Psoas muscle (tissue), 8 donors: Measurements from ENCODE around the gene EYS. TPM values are rescaled to one million over a fixed set of nuclear protein-coding genes. Genes with fewer than 3 reads are reported as not detected.

Source experiments
- ATAC-seq, 4 donors: fragments of 200-7000 bp; cut with Tn5 transposase; one replicate each; pipeline ENCODE4 v1.9.1; 2020; ENCODE audit warnings: moderate library complexity in 3 of 4, mild to moderate bottlenecking in 2 of 4
- DNase-seq, 2 donors: peaks; one replicate each; pipeline ENCODE4 v3.0.0-alpha.2; 2020
- H3K27ac ChIP-seq: fragments of 200-600 bp; one replicate; pipeline ENCODE4 v1.8.0; 2022
- H3K27me3 ChIP-seq, 3 donors: fragments of 200-600 bp in 1 of 3; one replicate each; pipeline versions ENCODE4 v1.6.1 to v1.8.0; 2013 to 2022; ENCODE audit warnings: low read length in 2 of 3, mild to moderate bottlenecking in 2 of 3, moderate library complexity in 1 of 3; ENCODE audit not compliant: insufficient read depth in 3 of 3
- H3K36me3 ChIP-seq, 2 donors: fragments of 200-600 bp in 1 of 2; one replicate each; pipeline versions ENCODE4 v1.6.1 to v1.8.0; 2013 to 2022; ENCODE audit warnings: low read depth in 1 of 2, mild to moderate bottlenecking in 1 of 2, moderate library complexity in 1 of 2; ENCODE audit not compliant: insufficient read depth in 1 of 2
- H3K4me1 ChIP-seq: fragments of 200-600 bp; one replicate; pipeline ENCODE4 v1.8.0; 2022
- H3K4me3 ChIP-seq: fragments of 200-600 bp; one replicate; pipeline ENCODE4 v1.8.0; 2022; ENCODE audit warnings: mild to moderate bottlenecking
- H3K9me3 ChIP-seq: fragments of 200-600 bp; one replicate; pipeline ENCODE4 v1.8.0; 2022
- CTCF ChIP-seq: fragments of 200-600 bp; IDR thresholded peaks from one replicate; pipeline ENCODE4 v1.8.0; 2022; ENCODE audit warnings: antibody characterized with exemption
- WGBS, 3 donors: extraction: QIAGEN DNeasy Blood & Tissue Kit; methylation state at CpG; one replicate each; pipeline versions ENCODE4 v1.1.6 to v1.1.7; 2013; 5-methylcytosine and 5-hydroxymethylcytosine counted together
- intact Hi-C, 2 donors: fragments of 100-400 bp; cut with DNase I; formaldehyde crosslinking; loops; one replicate each; pipeline versions ENCODE4 v1.11.0 to v1.14.2; 2022
- polyA plus RNA-seq, 3 donors: library from polyadenylated mRNA; stranded (reverse); fragments of 200-250 nt; gene quantifications; one replicate each; pipeline ENCODE4 v1.2.3, GENCODE V29; 2013
- total RNA-seq, 4 donors: library from RNA; stranded (reverse); fragmentation: NEBNext Ultra II Directional in 2 of 4; extraction: Animal tissue kit (Norgen Biotek cat#: 25700) in 2 of 4; gene quantifications; one replicate each; pipeline versions ENCODE4 v1.2.1 to v1.2.4, GENCODE V29; 2021 to 2023
- donor health status: healthy with polysubstance abuse.
- donor health status: DM: no; HTN: no; CAD: no; lungs with moderate emphysema.
- donor health status: Bipolar disorder and iron deficiency.
- donor health status: healthy.
- donor health status: DM: yes; HTN: yes; CAD: no.
- donor health status: DM: no; HTN: no; CAD: no.
- donor health status: DM: no; HTN: no; CAD: no.
- donor health status: DM: yes; HTN: yes; CAD: no.

EYS gene
- total and polyA plus RNA-seq, 7 donors: under 0.01 TPM; not detected in 6

GRCh38 chr6:63926950-63927927 lies 1779.8 kb downstream of the EYS start:
- Histone ChIP-seq H3K4me3 (no peak overlapping the region), H3K4me1 (no peaks in the 10 kb centered on the region), H3K27ac (no peak overlapping the region), H3K9me3 (no peaks in the 10 kb centered on the region), H3K27me3 (no peaks in the 10 kb centered on the region), H3K36me3 (no peaks in the 10 kb centered on the region)
- intact Hi-C loops: no loop called here
- TF ChIP-seq CTCF: no peak
- ATAC-seq: no peak
- 67 to 70% (median 68%) methylated on average over 7 of the region's 7 CpGs for WGBS, 3 donors
- no peak for DNase-seq

- H3K4me3 ChIP-seq: no peak overlapping the region
- 67 to 76% (median 71%) methylated on average over 1 of the region's 1 CpG for WGBS, 3 donors
- intact Hi-C loops: no loop called here
These were observed 1780.7 kb downstream of the EYS start for GRCh38 chr6:63926258-63926780.

GRCh38 chr6:63923139-63923739 lies 1783.8 kb downstream of the EYS start:
- ATAC-seq (peak in 2 of 4 donors; percentile 61 to 67), DNase-seq (no peak)
- peak; percentile 64 for TF ChIP-seq CTCF
- Histone ChIP-seq H3K27ac (no peak overlapping the region), H3K9me3 (no peaks in the 10 kb centered on the region), H3K4me3 (no peak overlapping the region), H3K4me1 (no peaks in the 10 kb centered on the region), H3K27me3 (no peaks in the 10 kb centered on the region), H3K36me3 (no peaks in the 10 kb centered on the region)
- intact Hi-C loops: no loop called here
- 11 to 15% (median 14%) methylated on average over 6 of the region's 6 CpGs for WGBS, 3 donors

More at GRCh38 chr6:63926258-63926780, 1780.7 kb downstream of the EYS start:
- ATAC-seq (no peak), DNase-seq (no peak)
- no peak for TF ChIP-seq CTCF
- Histone ChIP-seq H3K27me3 (no peaks in the 10 kb centered on the region), H3K4me1 (no peaks in the 10 kb centered on the region), H3K27ac (no peak overlapping the region), H3K9me3 (no peaks in the 10 kb centered on the region), H3K36me3 (no peaks in the 10 kb centered on the region)

GRCh38 chr6:63919556-63920110 lies 1787.4 kb downstream of the EYS start:
- Histone ChIP-seq H3K4me3 (no peak overlapping the region), H3K9me3 (no peaks in the 10 kb centered on the region), H3K4me1 (no peaks in the 10 kb centered on the region), H3K27me3 (no peaks in the 10 kb centered on the region), H3K27ac (no peak overlapping the region), H3K36me3 (no peaks in the 10 kb centered on the region)
- DNase-seq: no peak
- TF ChIP-seq CTCF: no peak
- 56 to 72% (median 60%) methylated on average over 7 of the region's 7 CpGs for WGBS, 3 donors
- ATAC-seq: no peak
- intact Hi-C loops: no loop called here
